HCT116 (cell line): ENCODE results near the gene ST6GALNAC4. TPM values are rescaled to one million over a fixed set of nuclear protein-coding genes. Genes with fewer than 3 reads are reported as not detected.

ENCODE experiments used
- ATAC-seq: fragments of 200-7000 bp; cut with Tn5 transposase; 2 replicates; pipeline ENCODE4 v1.9.1; 2020; ENCODE audit warnings: mild to moderate bottlenecking, moderate library complexity
- BruUV-seq: library from RNA; stranded (reverse); fragments of 400-500 nt; replicated peaks from 2 replicates; lab custom pipeline; 2021; lab: Mats Ljungman, UMichigan
- CTCF ChIA-PET: fragments of 300-600 bp; sonication (Branson Sonifier 250); formaldehyde crosslinking; loops from one replicate; lab custom pipeline; 2021; ENCODE audit warnings: antibody characterized with exemption; lab: Charles Lee
- POLR2A ChIA-PET: fragments of 300-600, 350-600 bp; sonication (Branson Sonifier 250); formaldehyde crosslinking; loops from one replicate; lab custom pipeline; 2021; ENCODE audit warnings: antibody characterized with exemption; lab: Charles Lee
- RAD21 ChIA-PET, 2 experiments: fragments of 300-600 bp; sonication (Branson Sonifier 250); formaldehyde crosslinking; loops; one replicate each; lab custom pipeline; 2023; ENCODE audit warnings: low total read pairs in 2 of 2; ENCODE audit not compliant: uncharacterized antibody in 2 of 2, unreplicated experiment in 2 of 2, low non-redundant PET in 1 of 2; lab: Charles Lee
- DNase-seq: peaks from one replicate; pipeline ENCODE4 v3.0.0-alpha.2; 2010; ENCODE audit warnings: low read depth, low spot score
- H2AFZ ChIP-seq: fragments of 200-600 bp; shearing (Covaris generic), sonication (generic); 2 replicates; pipeline ENCODE4 v1.6.1; 2017; ENCODE audit warnings: low read depth, mixed run types, mixed read lengths, antibody characterized with exemption, low read length; ENCODE audit not compliant: poor library complexity, severe bottlenecking
- H3K27ac ChIP-seq: 2 replicates; pipeline ENCODE4 v1.5.1; 2012; ENCODE audit warnings: low read depth, low read length
- H3K27me3 ChIP-seq: fragments of 200-600 bp; sonication (generic); 2 replicates; pipeline ENCODE4 v1.6.1; 2016; ENCODE audit warnings: mixed run types, low read length, mixed read lengths; ENCODE audit not compliant: insufficient read depth
- H3K36me3 ChIP-seq, 2 experiments: fragments of 200-500 bp in 1 of 2; fragments of 200-600 bp in 1 of 2; sonication (Bioruptor generic) in 1 of 2; sonication (generic) in 1 of 2; 2 replicates each; pipeline versions ENCODE4 v1.5.1 to v1.6.1; 2014 to 2016; ENCODE audit warnings: low read length in 2 of 2, inconsistent platforms in 1 of 2, mixed read lengths in 1 of 2, mixed run types in 1 of 2; ENCODE audit not compliant: insufficient read depth in 2 of 2, control insufficient read depth in 1 of 2
- H3K4me1 ChIP-seq, 2 experiments: fragments of 200-600 bp in 1 of 2; sonication (generic) in 1 of 2; 2 replicates each; pipeline versions ENCODE4 v1.5.1 to v1.6.1; 2012 to 2017; ENCODE audit warnings: low read length in 2 of 2, inconsistent platforms in 1 of 2, mild to moderate bottlenecking in 1 of 2, mixed read lengths in 1 of 2, mixed run types in 1 of 2, moderate library complexity in 1 of 2; ENCODE audit not compliant: insufficient read depth in 2 of 2, control insufficient read depth in 1 of 2
- H3K4me2 ChIP-seq: fragments of 200-600 bp; sonication (generic); 2 replicates; pipeline ENCODE4 v1.6.1; 2017; ENCODE audit warnings: mixed run types, low read length, mixed read lengths
- H3K4me3 ChIP-seq, 2 experiments: fragments of 200-600 bp in 1 of 2; sonication (generic) in 1 of 2; replicated peaks in 1 of 2; 2 replicates each; pipeline ENCODE4 v1.5.1; 2011 to 2016; ENCODE audit warnings: low read length in 2 of 2, control low read depth in 1 of 2, low read depth in 1 of 2, mild to moderate bottlenecking in 1 of 2, mixed read lengths in 1 of 2, mixed run types in 1 of 2
- H3K79me2 ChIP-seq: fragments of 200-600 bp; sonication (generic); 2 replicates; pipeline ENCODE4 v1.6.1; 2017; ENCODE audit warnings: mild to moderate bottlenecking, mixed run types, low read length, moderate library complexity, mixed read lengths; ENCODE audit not compliant: insufficient read depth
- H3K9ac ChIP-seq: fragments of 200-600 bp; sonication (generic); 2 replicates; pipeline ENCODE4 v1.6.1; 2016; ENCODE audit warnings: low read length, mixed read lengths
- H3K9me2 ChIP-seq: fragments of 200-600 bp; sonication (generic), shearing (Covaris generic); 2 replicates; pipeline ENCODE4 v1.6.1; 2017; ENCODE audit warnings: mixed run types, mild to moderate bottlenecking, moderate library complexity; ENCODE audit not compliant: insufficient read depth
- H3K9me3 ChIP-seq, 2 experiments: fragments of 200-500 bp in 1 of 2; fragments of 200-600 bp in 1 of 2; sonication (Bioruptor generic) in 1 of 2; sonication (generic) in 1 of 2; 2 replicates each; pipeline ENCODE4 v1.6.1; 2014 to 2017; ENCODE audit warnings: low read length in 2 of 2, mixed read lengths in 2 of 2, inconsistent platforms in 1 of 2, low read depth in 1 of 2, mild to moderate bottlenecking in 1 of 2, mixed run types in 1 of 2, moderate library complexity in 1 of 2; ENCODE audit not compliant: control insufficient read depth in 1 of 2, insufficient read depth in 1 of 2
- H4K20me1 ChIP-seq: fragments of 200-600 bp; sonication (generic), shearing (Covaris generic); 2 replicates; pipeline ENCODE4 v1.6.1; 2017; ENCODE audit warnings: mixed run types, mild to moderate bottlenecking, moderate library complexity; ENCODE audit not compliant: insufficient read depth
- CBX3 ChIP-seq: IDR thresholded peaks from 2 replicates; pipeline ENCODE4 v1.6.1; 2012; ENCODE audit warnings: low read depth
- CEBPB ChIP-seq: IDR thresholded peaks from 2 replicates; pipeline ENCODE4 v1.6.1; 2012; ENCODE audit warnings: low read depth
- EGR1 ChIP-seq: IDR thresholded peaks from 2 replicates; pipeline ENCODE4 v1.6.1; 2012; ENCODE audit warnings: low read depth
- EZH2phosphoT487 ChIP-seq: fragments of 200-600 bp; IDR thresholded peaks from 2 replicates; pipeline ENCODE4 v1.6.1; 2018; ENCODE audit warnings: antibody characterized with exemption, borderline replicate concordance
- FOSL1 ChIP-seq: IDR thresholded peaks from 2 replicates; pipeline ENCODE4 v1.6.1; 2012; ENCODE audit warnings: low read depth
- JUND ChIP-seq: IDR thresholded peaks from 2 replicates; pipeline ENCODE4 v1.6.1; 2012
- POLR2A ChIP-seq: IDR thresholded peaks from 2 replicates; pipeline ENCODE4 v1.7.0; 2011; ENCODE audit warnings: borderline replicate concordance; ENCODE audit not compliant: insufficient read depth, insufficient read length; ENCODE audit errors: extremely low read depth
- RAD21 ChIP-seq: IDR thresholded peaks from 2 replicates; pipeline ENCODE4 v1.6.1; 2012; ENCODE audit warnings: low read depth, mild to moderate bottlenecking
- SIN3A ChIP-seq: IDR thresholded peaks from 2 replicates; pipeline ENCODE4 v1.6.1; 2012; ENCODE audit warnings: low read depth
- SP1 ChIP-seq: IDR thresholded peaks from 2 replicates; pipeline ENCODE4 v1.6.1; 2012; ENCODE audit warnings: low read depth
- SRF ChIP-seq: IDR thresholded peaks from 2 replicates; pipeline ENCODE4 v1.6.1; 2012; ENCODE audit warnings: low read depth
- TCF7L2 ChIP-seq: IDR thresholded peaks from 2 replicates; pipeline ENCODE4 v1.7.0; 2011; ENCODE audit warnings: borderline replicate concordance, inconsistent platforms; ENCODE audit not compliant: insufficient read depth, insufficient read length; ENCODE audit errors: extremely low read depth
- YY1 ChIP-seq: IDR thresholded peaks from 2 replicates; pipeline ENCODE4 v1.6.1; 2011; ENCODE audit warnings: low read length, low read depth, moderate library complexity, mild to moderate bottlenecking; ENCODE audit not compliant: insufficient replicate concordance; ENCODE audit errors: extremely low read depth
- ZFX ChIP-seq: fragments of 450-650 bp; IDR thresholded peaks from 2 replicates; pipeline ENCODE4 v1.6.1; 2017
- intact Hi-C: fragments of 100-400 bp; cut with micrococcal nuclease; formaldehyde crosslinking; loops from 2 replicates; pipeline ENCODE4 v1.10.0; 2022
- total RNA-seq: library from RNA; stranded (reverse); gene quantifications from one replicate; pipeline ENCODE4 v1.2.1, GENCODE V29; 2021; ENCODE audit not compliant: unreplicated experiment
- TF ChIP-seq, protein P1 (sequence below): IDR thresholded peaks from 2 replicates; pipeline ENCODE4 v1.6.1; 2011; ENCODE audit warnings: mild to moderate bottlenecking, low read length, moderate library complexity; ENCODE audit not compliant: insufficient replicate concordance; ENCODE audit errors: extremely low read depth
- TF ChIP-seq, protein P2 (sequence below): IDR thresholded peaks from 2 replicates; pipeline ENCODE4 v1.6.1; 2012
- TF ChIP-seq, protein P3 (sequence below): IDR thresholded peaks from 2 replicates; pipeline ENCODE4 v1.6.1; 2012; ENCODE audit warnings: low read depth

Gene ST6GALNAC4
- total RNA-seq, 1 experiment from 2014 or later, result 49.4 TPM

DNA sequence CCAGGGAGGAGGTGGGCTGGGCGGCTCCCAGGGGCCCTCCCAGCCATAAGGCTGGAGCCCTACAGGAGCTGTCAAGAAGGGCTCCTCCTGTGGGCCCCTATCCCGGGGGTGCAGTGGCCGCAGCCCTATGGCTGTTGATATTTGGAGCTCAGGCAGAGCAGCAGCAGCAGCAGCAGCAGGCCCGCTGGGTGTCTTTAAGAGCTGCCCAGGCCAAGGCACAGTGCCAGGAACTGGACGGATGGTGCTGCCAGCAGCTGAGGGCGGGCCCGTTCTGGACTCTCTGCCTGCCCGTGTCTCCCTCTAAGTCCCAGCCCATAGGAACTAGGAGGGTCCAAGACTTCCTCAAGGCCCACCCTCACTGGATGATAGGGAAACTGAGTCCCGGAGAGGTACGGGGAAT, 43.0 kb downstream of the ST6GALNAC4 start:
- Histone ChIP-seq H2AFZ (no peak overlapping the region), H3K27me3 (no peaks in the 10 kb centered on the region), H3K9ac (peak overlapping the region; percentile 1; the same call in 1 of the 2 replicates), H3K9me3 (no peaks in the 10 kb centered on the region), H3K4me2 (no peak overlapping the region), H3K36me3 (no peaks in the 10 kb centered on the region), H3K4me3 (no peak overlapping the region), H3K9me2 (no peaks in the 10 kb centered on the region), H3K4me1 (peaks cover 14 to 52% of the 10 kb centered on the region in 2 experiments), H4K20me1 (no peaks in the 10 kb centered on the region), H3K79me2 (no peaks in the 10 kb centered on the region; the same call in 1 of the 2 replicates), H3K27ac (no peak overlapping the region)
- DNase-seq, result no peak
- POLR2A ChIA-PET, result interaction anchor here (0.8 kb wide), 1 partner anchor 32 kb away, joined by 3 read pairs; no protein-coding TSS in a partner anchor
- CTCF ChIA-PET, result interaction anchor here (1.7 kb wide), 1 partner anchor 48 kb away, joined by 6 read pairs; no protein-coding TSS in a partner anchor
- no peak for TF ChIP-seq EGR1
- TF ChIP-seq SRF, result no peak
- TF ChIP-seq SIN3A, result no peak
- TF ChIP-seq RAD21, result no peak
- TF ChIP-seq CBX3, result no peak
- TF ChIP-seq ZFX, result no peak
- TF ChIP-seq SP1, result no peak
- TF ChIP-seq CEBPB, result no peak
- TF ChIP-seq, protein P1, sequence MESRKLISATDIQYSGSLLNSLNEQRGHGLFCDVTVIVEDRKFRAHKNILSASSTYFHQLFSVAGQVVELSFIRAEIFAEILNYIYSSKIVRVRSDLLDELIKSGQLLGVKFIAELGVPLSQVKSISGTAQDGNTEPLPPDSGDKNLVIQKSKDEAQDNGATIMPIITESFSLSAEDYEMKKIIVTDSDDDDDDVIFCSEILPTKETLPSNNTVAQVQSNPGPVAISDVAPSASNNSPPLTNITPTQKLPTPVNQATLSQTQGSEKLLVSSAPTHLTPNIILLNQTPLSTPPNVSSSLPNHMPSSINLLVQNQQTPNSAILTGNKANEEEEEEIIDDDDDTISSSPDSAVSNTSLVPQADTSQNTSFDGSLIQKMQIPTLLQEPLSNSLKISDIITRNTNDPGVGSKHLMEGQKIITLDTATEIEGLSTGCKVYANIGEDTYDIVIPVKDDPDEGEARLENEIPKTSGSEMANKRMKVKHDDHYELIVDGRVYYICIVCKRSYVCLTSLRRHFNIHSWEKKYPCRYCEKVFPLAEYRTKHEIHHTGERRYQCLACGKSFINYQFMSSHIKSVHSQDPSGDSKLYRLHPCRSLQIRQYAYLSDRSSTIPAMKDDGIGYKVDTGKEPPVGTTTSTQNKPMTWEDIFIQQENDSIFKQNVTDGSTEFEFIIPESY, result no peak
- no peak for TF ChIP-seq POLR2A
- no peak for TF ChIP-seq YY1
- TF ChIP-seq TCF7L2, result no peak
- TF ChIP-seq, protein P2, sequence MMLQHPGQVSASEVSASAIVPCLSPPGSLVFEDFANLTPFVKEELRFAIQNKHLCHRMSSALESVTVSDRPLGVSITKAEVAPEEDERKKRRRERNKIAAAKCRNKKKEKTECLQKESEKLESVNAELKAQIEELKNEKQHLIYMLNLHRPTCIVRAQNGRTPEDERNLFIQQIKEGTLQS, result no peak
- no peak for TF ChIP-seq FOSL1
- TF ChIP-seq JUND, result no peak
- no peak for TF ChIP-seq EZH2phosphoT487
- TF ChIP-seq, protein P3, sequence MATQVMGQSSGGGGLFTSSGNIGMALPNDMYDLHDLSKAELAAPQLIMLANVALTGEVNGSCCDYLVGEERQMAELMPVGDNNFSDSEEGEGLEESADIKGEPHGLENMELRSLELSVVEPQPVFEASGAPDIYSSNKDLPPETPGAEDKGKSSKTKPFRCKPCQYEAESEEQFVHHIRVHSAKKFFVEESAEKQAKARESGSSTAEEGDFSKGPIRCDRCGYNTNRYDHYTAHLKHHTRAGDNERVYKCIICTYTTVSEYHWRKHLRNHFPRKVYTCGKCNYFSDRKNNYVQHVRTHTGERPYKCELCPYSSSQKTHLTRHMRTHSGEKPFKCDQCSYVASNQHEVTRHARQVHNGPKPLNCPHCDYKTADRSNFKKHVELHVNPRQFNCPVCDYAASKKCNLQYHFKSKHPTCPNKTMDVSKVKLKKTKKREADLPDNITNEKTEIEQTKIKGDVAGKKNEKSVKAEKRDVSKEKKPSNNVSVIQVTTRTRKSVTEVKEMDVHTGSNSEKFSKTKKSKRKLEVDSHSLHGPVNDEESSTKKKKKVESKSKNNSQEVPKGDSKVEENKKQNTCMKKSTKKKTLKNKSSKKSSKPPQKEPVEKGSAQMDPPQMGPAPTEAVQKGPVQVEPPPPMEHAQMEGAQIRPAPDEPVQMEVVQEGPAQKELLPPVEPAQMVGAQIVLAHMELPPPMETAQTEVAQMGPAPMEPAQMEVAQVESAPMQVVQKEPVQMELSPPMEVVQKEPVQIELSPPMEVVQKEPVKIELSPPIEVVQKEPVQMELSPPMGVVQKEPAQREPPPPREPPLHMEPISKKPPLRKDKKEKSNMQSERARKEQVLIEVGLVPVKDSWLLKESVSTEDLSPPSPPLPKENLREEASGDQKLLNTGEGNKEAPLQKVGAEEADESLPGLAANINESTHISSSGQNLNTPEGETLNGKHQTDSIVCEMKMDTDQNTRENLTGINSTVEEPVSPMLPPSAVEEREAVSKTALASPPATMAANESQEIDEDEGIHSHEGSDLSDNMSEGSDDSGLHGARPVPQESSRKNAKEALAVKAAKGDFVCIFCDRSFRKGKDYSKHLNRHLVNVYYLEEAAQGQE, result no peak
- no peak for ATAC-seq
- BruUV-seq, result no TSS peak
- RAD21 ChIA-PET, result no interaction called here
- intact Hi-C loops, result no loop called here
